ENCODE data around the gene ANLN. TPM values are rescaled to one million over a fixed set of nuclear protein-coding genes. Genes with fewer than 3 reads are reported as not detected.

ANLN gene
- total RNA-seq, 1 experiment from 2014 or later = 274 TPM

- DNase-seq = no peak
- H3K36me3 Mint-ChIP-seq (ENCODE audit: insufficient read depth, unreplicated experiment) = peaks cover 70% of the 10 kb centered on the region
- CTCF ChIA-PET = interaction anchor here (1.1 kb wide), 1 partner anchor 8 kb away, joined by 4 read pairs; no protein-coding TSS in a partner anchor
- H3K9me3 Mint-ChIP-seq (ENCODE audit: low read depth, unreplicated experiment) = no peaks in the 10 kb centered on the region
- H3K4me1 Mint-ChIP-seq (ENCODE audit: low read depth, unreplicated experiment) = peaks cover 55% of the 10 kb centered on the region
- H3K4me3 Mint-ChIP-seq (ENCODE audit: low read depth, unreplicated experiment) = no peak overlapping the region
- TF ChIP-seq CTCF (IDR thresholded peaks at IDR 0.05; ENCODE audit: unreplicated experiment) = no peak
- intact Hi-C loops (cut with micrococcal nuclease; ENCODE audit: unreplicated experiment) = no loop called here
- BruUV-seq (replicated peaks) = no TSS peak
- no peaks in the 10 kb centered on the region for H3K27me3 Mint-ChIP-seq (ENCODE audit: unreplicated experiment)
- no peak overlapping the region for H3K27ac Mint-ChIP-seq (ENCODE audit: unreplicated experiment)
Measured at GRCh38 chr7:36400606-36401005, 10.9 kb downstream of the ANLN start.

DNA sequence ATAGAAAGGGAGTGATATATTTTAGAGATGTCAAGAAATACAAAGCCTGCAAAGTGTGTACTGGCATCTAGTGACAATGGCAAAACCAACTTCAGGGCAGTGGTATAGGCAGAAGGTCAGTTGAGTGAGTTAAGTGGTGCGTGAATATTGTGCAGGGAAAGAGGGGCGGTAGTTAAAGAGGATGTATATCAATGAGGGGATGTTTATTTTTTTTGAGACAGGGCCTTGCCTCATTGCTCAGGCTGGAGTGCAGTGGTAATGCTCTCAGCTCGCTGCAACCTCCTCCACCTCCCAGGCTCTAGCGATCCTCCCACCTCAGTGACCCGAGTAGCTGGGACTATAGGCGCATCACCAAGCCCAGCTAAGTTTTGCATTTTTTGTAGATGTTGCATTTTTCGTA is 13.8 kb downstream of the ANLN start:
- H3K9me3 Mint-ChIP-seq (ENCODE audit: low read depth, unreplicated experiment) = no peaks in the 10 kb centered on the region
- intact Hi-C loops (cut with micrococcal nuclease; ENCODE audit: unreplicated experiment) = no loop called here
- H3K4me1 Mint-ChIP-seq (ENCODE audit: low read depth, unreplicated experiment) = peaks cover 38% of the 10 kb centered on the region
- DNase-seq = no peak
- no peaks in the 10 kb centered on the region for H3K27me3 Mint-ChIP-seq (ENCODE audit: unreplicated experiment)
- peaks cover 62% of the 10 kb centered on the region for H3K36me3 Mint-ChIP-seq (ENCODE audit: insufficient read depth, unreplicated experiment)
- no TSS peak for BruUV-seq (replicated peaks)
- H3K27ac Mint-ChIP-seq (ENCODE audit: unreplicated experiment) = peak overlapping the region; percentile 51
- no peak overlapping the region for H3K4me3 Mint-ChIP-seq (ENCODE audit: low read depth, unreplicated experiment)
- no peak for TF ChIP-seq CTCF (IDR thresholded peaks at IDR 0.05; ENCODE audit: unreplicated experiment)
- CTCF ChIA-PET = no interaction called here

DNA sequence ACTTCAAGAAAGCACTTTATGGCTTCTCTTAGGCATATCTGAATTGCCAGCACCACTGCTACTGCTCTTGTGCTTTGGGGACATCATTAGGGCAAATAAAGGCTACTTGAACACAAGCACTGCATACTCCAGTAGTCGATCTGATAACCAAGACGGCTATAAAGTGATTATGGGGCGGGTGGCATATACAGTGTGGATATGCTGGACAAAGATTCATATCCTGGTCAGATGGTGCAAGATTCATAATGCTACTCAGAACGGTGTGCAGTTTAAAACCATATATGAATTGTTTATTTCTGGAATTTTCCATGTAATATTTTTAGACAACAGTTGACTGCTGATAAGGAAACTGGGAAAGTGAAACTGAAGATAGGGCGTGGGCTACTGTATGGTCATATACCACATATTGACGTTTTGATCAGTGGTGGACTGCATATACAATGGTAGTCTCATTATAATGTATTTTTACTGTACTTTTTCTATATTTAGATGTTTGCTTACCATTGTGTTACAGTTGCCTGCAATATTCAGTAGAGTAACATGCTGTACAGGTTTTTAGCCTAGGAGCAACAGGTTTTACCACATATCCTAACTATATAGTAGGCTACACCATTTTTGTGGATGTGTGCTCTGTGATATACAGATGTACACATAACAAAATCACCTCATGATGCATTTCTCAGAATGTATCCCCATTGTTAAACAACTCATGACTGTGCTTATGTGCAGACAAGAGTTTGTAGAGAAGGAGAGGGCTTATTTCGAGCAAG is 15.2 kb downstream of the ANLN start:
- TF ChIP-seq CTCF (IDR thresholded peaks at IDR 0.05; ENCODE audit: unreplicated experiment) = no peak
- peaks cover 45% of the 10 kb centered on the region for H3K4me1 Mint-ChIP-seq (ENCODE audit: low read depth, unreplicated experiment)
- H3K36me3 Mint-ChIP-seq (ENCODE audit: insufficient read depth, unreplicated experiment) = peaks cover 56% of the 10 kb centered on the region
- peak overlapping the region; percentile 18 for H3K4me3 Mint-ChIP-seq (ENCODE audit: low read depth, unreplicated experiment)
- intact Hi-C loops (cut with micrococcal nuclease; ENCODE audit: unreplicated experiment) = no loop called here
- no TSS peak for BruUV-seq (replicated peaks)
- H3K9me3 Mint-ChIP-seq (ENCODE audit: low read depth, unreplicated experiment) = no peaks in the 10 kb centered on the region
- CTCF ChIA-PET = no interaction called here
- no peaks in the 10 kb centered on the region for H3K27me3 Mint-ChIP-seq (ENCODE audit: unreplicated experiment)
- no peak for DNase-seq
- H3K27ac Mint-ChIP-seq (ENCODE audit: unreplicated experiment) = peak overlapping the region; percentile 65

- no peak for TF ChIP-seq CTCF (IDR thresholded peaks at IDR 0.05; ENCODE audit: unreplicated experiment)
- no TSS peak for BruUV-seq (replicated peaks)
- Mint-ChIP-seq H3K9me3 (ENCODE audit: low read depth, unreplicated experiment) (no peaks in the 10 kb centered on the region), H3K27me3 (ENCODE audit: unreplicated experiment) (no peaks in the 10 kb centered on the region), H3K4me1 (ENCODE audit: low read depth, unreplicated experiment) (peaks cover 45% of the 10 kb centered on the region), H3K4me3 (ENCODE audit: low read depth, unreplicated experiment) (peak overlapping the region; percentile 18), H3K27ac (ENCODE audit: unreplicated experiment) (peak overlapping the region; percentile 65), H3K36me3 (ENCODE audit: insufficient read depth, unreplicated experiment) (peaks cover 50% of the 10 kb centered on the region)
- no peak for DNase-seq
- intact Hi-C loops (cut with micrococcal nuclease; ENCODE audit: unreplicated experiment) = no loop called here
- CTCF ChIA-PET = no interaction called here
Measured at GRCh38 chr7:36405409-36405803, 15.7 kb downstream of the ANLN start.
